22Rv1 (cell line): Measurements from ENCODE around the gene EPHB1.

ENCODE experiments used
- H3K27ac ChIP-seq: fragments of 450-650 bp; 2 replicates; pipeline ENCODE4 v1.5.1; 2017
- ZFX ChIP-seq: fragments of 450-650 bp; IDR thresholded peaks from 2 replicates; pipeline ENCODE4 v1.6.1; 2017; ENCODE audit warnings: antibody characterized with exemption, borderline replicate concordance
- TF ChIP-seq, protein P1 (sequence below): fragments of 450-650 bp; IDR thresholded peaks from 2 replicates; pipeline ENCODE4 v1.5.1; 2017; ENCODE audit warnings: mild to moderate bottlenecking

The EPHB1 gene

DNA sequence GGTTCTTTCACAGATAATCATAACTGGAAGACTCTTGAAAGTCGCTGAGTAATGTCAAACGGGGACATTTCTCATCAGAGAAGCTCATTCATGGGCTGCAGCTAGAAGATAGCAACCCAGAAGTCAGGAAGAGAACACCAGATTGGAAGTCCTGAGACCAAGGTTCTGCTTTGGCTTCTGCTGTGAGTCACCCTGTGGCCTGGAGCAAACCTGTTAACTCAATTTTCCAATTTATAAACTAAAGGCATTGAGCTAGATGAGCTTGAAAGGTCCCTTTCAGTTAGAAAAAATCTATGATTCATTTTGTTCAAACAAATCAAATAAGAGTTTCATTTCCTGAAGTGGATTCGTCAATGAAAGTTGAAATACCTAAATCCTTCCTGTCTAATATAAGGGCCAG lies 402.2 kb downstream of the EPHB1 start:
- no peak for TF ChIP-seq ZFX
- no peak overlapping the region for H3K27ac ChIP-seq

DNA sequence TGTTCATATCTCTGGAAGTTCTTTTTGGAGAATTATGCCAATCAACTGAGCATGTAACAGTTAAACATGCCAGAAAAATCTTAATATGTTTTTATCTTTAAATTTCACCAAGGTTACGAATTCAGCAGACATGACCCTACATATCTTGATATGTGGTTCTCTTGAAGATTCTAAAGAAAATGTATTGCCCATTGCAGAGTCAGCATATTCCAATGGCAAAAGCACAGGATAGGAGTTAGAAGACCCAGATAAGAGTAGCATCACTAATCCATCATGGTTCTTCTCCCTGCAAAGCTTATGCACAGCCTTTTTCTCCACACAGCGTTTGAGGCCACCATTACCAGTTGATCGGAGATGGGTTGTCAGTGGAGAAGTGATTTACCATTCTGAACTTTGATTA lies 402.8 kb downstream of the EPHB1 start:
- no peak overlapping the region for H3K27ac ChIP-seq
- TF ChIP-seq, protein P1, sequence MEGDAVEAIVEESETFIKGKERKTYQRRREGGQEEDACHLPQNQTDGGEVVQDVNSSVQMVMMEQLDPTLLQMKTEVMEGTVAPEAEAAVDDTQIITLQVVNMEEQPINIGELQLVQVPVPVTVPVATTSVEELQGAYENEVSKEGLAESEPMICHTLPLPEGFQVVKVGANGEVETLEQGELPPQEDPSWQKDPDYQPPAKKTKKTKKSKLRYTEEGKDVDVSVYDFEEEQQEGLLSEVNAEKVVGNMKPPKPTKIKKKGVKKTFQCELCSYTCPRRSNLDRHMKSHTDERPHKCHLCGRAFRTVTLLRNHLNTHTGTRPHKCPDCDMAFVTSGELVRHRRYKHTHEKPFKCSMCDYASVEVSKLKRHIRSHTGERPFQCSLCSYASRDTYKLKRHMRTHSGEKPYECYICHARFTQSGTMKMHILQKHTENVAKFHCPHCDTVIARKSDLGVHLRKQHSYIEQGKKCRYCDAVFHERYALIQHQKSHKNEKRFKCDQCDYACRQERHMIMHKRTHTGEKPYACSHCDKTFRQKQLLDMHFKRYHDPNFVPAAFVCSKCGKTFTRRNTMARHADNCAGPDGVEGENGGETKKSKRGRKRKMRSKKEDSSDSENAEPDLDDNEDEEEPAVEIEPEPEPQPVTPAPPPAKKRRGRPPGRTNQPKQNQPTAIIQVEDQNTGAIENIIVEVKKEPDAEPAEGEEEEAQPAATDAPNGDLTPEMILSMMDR: no peak
- TF ChIP-seq ZFX: no peak

DNA sequence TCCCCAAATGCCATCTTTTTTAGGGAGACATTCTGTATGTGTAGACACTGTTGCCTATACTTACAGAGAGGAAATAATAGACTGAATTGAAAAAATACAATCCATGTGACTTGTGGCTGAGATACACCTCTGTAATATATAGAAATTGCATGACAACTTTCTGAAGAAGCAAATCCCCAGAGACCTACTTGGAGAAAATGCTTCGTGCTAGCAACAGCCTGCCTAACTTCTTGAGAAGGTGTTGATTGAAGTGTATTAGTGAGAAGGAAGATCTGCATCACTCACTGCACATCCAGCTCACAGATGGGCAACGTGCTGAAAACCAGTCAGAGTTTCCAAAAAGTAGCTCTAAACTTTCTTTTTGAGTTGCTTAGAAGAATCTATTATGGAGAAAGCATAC lies 404.1 kb downstream of the EPHB1 start:
- H3K27ac ChIP-seq: no peak overlapping the region
- TF ChIP-seq, protein P1: no peak
- TF ChIP-seq ZFX: no peak

DNA sequence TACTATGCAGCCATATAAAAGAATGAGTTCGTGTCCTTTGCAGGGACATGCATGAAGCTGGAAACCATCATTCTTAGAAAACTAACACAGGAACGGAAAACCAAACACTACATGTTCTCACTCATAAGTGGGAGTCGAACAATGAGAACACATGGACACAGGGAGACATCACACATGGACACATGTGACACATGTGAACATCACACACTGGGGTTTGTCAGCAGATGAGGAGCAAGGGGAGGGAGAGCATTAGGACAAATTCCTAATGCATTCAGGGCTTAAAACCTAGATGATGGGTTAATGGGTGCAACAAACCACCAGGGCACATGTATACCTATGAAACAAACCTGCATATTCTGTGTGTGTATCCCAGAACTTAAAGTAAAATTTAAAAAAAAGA lies 408.0 kb downstream of the EPHB1 start:
- H3K27ac ChIP-seq: no peak overlapping the region
- TF ChIP-seq ZFX: no peak
- TF ChIP-seq, protein P1: no peak

DNA sequence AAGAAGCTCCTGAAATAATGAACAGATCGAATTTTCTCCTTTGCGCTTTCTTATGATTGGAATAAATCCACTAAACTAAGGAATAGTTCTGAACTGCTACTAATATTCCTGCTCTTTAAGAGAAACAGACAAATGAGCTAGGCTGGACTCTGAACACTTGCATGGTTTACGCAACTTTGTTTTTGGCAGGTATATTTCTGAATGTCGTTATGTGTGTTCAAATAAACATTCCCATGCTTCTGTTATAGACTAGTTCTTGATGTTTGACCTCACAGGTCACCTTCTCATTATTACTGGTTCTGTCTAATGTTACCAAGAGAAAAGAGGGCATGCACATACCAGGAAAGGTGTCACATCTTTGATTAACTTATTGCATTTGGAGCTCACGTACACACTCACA lies 418.2 kb downstream of the EPHB1 start:
- no peak overlapping the region for H3K27ac ChIP-seq
- TF ChIP-seq, protein P1: no peak
- no peak for TF ChIP-seq ZFX

GRCh38 chr3:135213822-135214221 lies 418.8 kb downstream of the EPHB1 start:
- TF ChIP-seq, protein P1: no peak
- TF ChIP-seq ZFX: no peak
- no peak overlapping the region for H3K27ac ChIP-seq

DNA sequence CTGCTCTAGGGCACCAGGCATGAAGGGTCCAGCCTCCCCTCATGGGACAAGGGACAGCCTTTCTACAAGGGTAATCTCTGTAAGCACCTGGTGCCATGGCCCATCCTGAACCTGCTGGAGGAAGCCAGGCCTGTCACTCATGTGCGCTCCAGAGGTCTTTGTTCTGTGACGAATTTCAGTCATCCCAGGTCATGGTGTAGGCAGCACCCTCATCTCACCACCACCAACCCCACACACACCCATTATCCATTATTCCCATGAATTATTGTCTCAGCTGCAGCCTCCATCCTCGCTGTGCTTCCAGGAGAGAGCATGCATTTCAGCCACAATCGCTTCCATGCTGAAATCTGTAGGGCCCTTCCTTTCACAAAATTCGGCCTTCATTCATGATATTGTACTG lies 419.3 kb downstream of the EPHB1 start:
- H3K27ac ChIP-seq: no peak overlapping the region
- TF ChIP-seq, protein P1: no peak
- no peak for TF ChIP-seq ZFX

DNA sequence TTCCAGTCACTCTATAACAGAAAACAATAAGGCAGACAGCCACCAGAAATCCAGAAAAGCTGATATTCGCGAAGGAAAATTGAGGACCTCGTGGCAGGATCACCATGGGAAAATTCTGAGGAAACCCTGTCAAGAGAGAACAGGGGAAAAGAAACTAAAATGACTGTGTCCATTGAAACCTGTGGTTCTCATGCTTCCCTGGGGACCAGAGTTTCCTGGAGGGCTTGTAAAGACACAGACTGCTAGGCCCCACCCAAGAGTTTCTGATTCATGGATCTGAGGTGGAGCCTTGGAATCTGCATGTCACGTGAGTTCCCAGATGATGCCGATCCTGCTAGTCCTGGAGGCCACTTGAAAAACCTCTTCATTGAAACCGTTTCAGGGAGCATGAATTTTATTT lies 420.5 kb downstream of the EPHB1 start:
- H3K27ac ChIP-seq: no peak overlapping the region
- TF ChIP-seq, protein P1: no peak
- TF ChIP-seq ZFX: no peak
